SK-N-MC (cell line): Measurements from ENCODE around the gene THAP6.
"Not testable (repeated sequence)": the region's sequence is repeated elsewhere in the genome, so short reads cannot be mapped to it uniquely, and the experiment has no call there.

Experiments used
- DNase-seq: peaks from one replicate; pipeline ENCODE4 v3.0.0-alpha.2; 2011; ENCODE audit warnings: low read depth, low spot score
- H3K27ac ChIP-seq: fragments of 200-600 bp; sonication (generic); 2 replicates; pipeline ENCODE4 v1.5.1; 2016; ENCODE audit warnings: mixed run types
- H3K36me3 ChIP-seq: fragments of 200-600 bp; sonication (generic); 2 replicates; pipeline ENCODE4 v1.6.1; 2017; ENCODE audit warnings: antibody characterized with exemption, low read length, mixed read lengths; ENCODE audit not compliant: insufficient read depth
- H3K4me3 ChIP-seq: fragments of 200-600 bp; sonication (generic); 2 replicates; pipeline ENCODE4 v1.5.1; 2016
- H3K9ac ChIP-seq: fragments of 200-600 bp; sonication (generic); 2 replicates; pipeline ENCODE4 v1.8.0; 2017; ENCODE audit warnings: mixed run types, mixed read lengths; ENCODE audit not compliant: insufficient read length
- H3K9me3 ChIP-seq: fragments of 200-600 bp; sonication (generic); 2 replicates; pipeline ENCODE4 v1.6.1; 2017; ENCODE audit warnings: low read depth, mild to moderate bottlenecking, antibody characterized with exemption, low read length, moderate library complexity, mixed read lengths
- EZH2 ChIP-seq: fragments of 200-600 bp; sonication (generic); IDR thresholded peaks from one replicate; pipeline ENCODE4 v1.6.1; 2017; ENCODE audit warnings: antibody characterized with exemption
- FOXP2 ChIP-seq: optimal IDR thresholded peaks from 2 replicates; pipeline ENCODE3; 2011; ENCODE audit warnings: mild to moderate bottlenecking, moderate library complexity; ENCODE audit not compliant: insufficient read depth; ENCODE audit errors: extremely low read length, control extremely low read depth
- POLR2AphosphoS5 ChIP-seq: IDR thresholded peaks from 2 replicates; pipeline ENCODE4 v1.6.1; 2012; ENCODE audit warnings: mild to moderate bottlenecking, low read depth, low read length, borderline replicate concordance

Gene THAP6

GRCh38 chr4:75542824-75543223 is 28.6 kb downstream of the THAP6 start:
- no peak for DNase-seq
- Histone ChIP-seq H3K27ac (no peak overlapping the region), H3K9ac (no peak overlapping the region), H3K9me3 (no peaks in the 10 kb centered on the region), H3K4me3 (no peak overlapping the region), H3K36me3 (peaks cover 5% of the 10 kb centered on the region; the same call in 1 of the 2 replicates)
- TF ChIP-seq POLR2AphosphoS5 (no peak), EZH2 (no peak), FOXP2 (no peak)

DNA sequence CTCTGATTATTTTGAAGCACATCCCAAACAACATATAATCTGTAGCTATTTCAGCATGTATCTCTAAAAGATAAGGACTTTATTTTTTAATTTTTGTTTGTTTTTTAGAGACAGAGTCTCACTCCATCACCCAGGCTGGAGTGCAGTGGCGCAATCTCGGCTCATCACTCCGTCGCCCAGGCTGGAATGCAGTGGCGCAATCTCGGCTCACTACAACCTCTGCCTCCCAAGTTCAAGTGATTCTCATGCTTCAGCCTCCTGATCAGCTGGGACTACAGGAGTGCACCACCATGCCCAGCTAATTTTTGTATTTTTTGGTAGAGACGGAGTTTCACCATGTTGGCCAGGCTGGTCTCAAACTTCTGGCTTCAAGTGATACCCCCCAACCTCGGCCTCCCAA is 29.9 kb downstream of the THAP6 start:
- not testable (repeated sequence) for H3K27ac ChIP-seq, H3K9me3 ChIP-seq, DNase-seq, H3K36me3 ChIP-seq, H3K9ac ChIP-seq, H3K4me3 ChIP-seq

DNA sequence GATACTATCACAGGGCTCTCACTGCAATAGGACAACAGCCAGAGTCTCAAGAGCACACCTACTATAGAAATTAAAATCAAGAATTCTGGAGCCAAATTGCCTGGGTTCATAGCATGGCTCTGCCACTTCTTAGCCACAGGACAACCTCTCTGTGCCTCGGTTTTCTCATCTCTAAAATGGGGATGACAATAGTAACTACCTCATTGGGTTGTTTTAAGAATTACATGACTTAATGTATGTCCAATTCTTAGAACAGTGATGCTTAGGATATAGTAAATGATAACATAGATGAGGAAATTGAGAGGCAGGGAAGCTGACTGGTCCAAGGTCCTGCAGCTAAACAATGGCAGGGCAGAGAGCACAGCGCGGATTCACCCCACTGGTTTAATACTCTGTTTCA is 30.6 kb downstream of the THAP6 start:
- no peak for DNase-seq
- Histone ChIP-seq H3K27ac (no peak overlapping the region), H3K4me3 (no peak overlapping the region), H3K9ac (no peak overlapping the region), H3K36me3 (peaks cover 5% of the 10 kb centered on the region; the same call in 1 of the 2 replicates), H3K9me3 (no peaks in the 10 kb centered on the region)
- TF ChIP-seq POLR2AphosphoS5, result no peak
- TF ChIP-seq EZH2, result no peak
- no peak for TF ChIP-seq FOXP2

GRCh38 chr4:75545526-75545925 is 31.3 kb downstream of the THAP6 start:
- H3K36me3 ChIP-seq, result peaks cover 5% of the 10 kb centered on the region; the same call in 1 of the 2 replicates
- H3K9ac ChIP-seq, result no peak overlapping the region
- no peak overlapping the region for H3K4me3 ChIP-seq
- no peaks in the 10 kb centered on the region for H3K9me3 ChIP-seq
- DNase-seq, result no peak
- no peak for TF ChIP-seq EZH2
- TF ChIP-seq FOXP2, result no peak
- H3K27ac ChIP-seq, result no peak overlapping the region

DNA sequence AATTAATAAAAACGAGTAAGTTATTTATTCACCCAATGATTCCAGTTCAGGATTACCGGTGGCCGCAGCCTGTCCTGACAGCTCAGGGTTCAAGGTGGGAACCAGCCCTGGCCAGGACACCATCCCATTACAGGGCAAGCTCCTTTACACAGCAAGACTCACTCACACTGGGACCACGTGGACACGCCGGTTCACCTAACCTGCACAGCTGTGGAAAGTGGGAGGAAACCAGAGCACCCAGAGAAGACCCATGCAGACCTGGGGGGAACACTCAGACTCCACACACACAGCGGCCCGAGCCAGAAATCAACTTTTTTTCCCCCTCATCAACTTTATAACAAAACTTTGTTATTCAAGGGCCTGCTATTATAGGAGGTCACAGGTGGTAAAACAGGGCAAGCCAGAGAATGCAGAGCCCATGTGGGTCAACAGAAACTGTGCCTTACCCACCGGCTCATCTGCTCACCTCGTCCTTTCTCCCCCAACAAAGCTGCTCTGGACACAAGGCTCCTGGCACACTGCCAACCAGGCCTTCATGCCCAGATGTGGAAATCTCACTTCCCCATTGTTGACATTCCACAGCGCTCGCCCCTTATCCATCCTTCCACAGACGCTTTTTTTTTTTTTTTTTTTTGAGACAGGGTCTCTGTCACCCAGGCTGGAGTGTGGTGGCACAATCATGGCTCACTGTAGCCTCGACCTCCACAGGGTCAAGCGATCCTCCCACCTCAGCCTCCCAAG is 33.5 kb downstream of the THAP6 start:
- H3K9me3 ChIP-seq, result no peaks in the 10 kb centered on the region
- no peak for DNase-seq
- H3K4me3 ChIP-seq, result no peak overlapping the region
- no peak overlapping the region for H3K27ac ChIP-seq
- no peak for TF ChIP-seq EZH2
- TF ChIP-seq FOXP2, result no peak
- no peak for TF ChIP-seq POLR2AphosphoS5
- H3K36me3 ChIP-seq, result peaks cover 5% of the 10 kb centered on the region; the same call in 1 of the 2 replicates
- H3K9ac ChIP-seq, result no peak overlapping the region

DNA sequence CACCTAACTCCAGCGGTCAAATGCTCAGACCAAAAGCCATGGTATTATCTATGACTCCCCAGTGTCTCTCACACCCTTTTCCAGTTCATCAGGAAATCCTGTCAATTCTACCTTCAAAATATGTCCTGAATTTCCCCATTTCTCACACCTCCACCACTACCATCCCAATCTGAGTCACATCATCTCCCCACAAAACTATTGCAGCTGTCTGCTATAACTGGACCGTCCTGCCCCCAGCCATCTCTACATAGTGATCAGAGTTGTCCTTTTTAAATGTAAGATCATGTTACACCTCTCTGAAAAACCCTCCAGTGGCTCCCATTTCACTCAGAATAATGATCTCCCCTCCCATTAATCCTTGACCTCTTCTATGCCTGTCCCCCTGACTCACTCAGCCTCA is 34.7 kb downstream of the THAP6 start:
- H3K9ac ChIP-seq, result no peak overlapping the region
- peaks cover 5% of the 10 kb centered on the region; the same call in 1 of the 2 replicates for H3K36me3 ChIP-seq
- no peak overlapping the region for H3K4me3 ChIP-seq
- no peak for DNase-seq
- no peak for TF ChIP-seq FOXP2
- TF ChIP-seq POLR2AphosphoS5, result no peak
- TF ChIP-seq EZH2, result no peak
- H3K9me3 ChIP-seq, result no peaks in the 10 kb centered on the region
- H3K27ac ChIP-seq, result no peak overlapping the region

GRCh38 chr4:75552452-75552851 is 38.2 kb downstream of the THAP6 start:
- no peak overlapping the region for H3K9ac ChIP-seq
- no peak overlapping the region for H3K27ac ChIP-seq
- no peak overlapping the region for H3K4me3 ChIP-seq
- DNase-seq, result no peak
- TF ChIP-seq FOXP2 (no peak), POLR2AphosphoS5 (no peak), EZH2 (no peak)
- no peaks in the 10 kb centered on the region for H3K9me3 ChIP-seq
- no peaks in the 10 kb centered on the region for H3K36me3 ChIP-seq

- H3K27ac ChIP-seq, result no peak within 1 kb of the TSS
- no peaks in the 10 kb centered on the region for H3K9me3 ChIP-seq
- no peak within 1 kb of the TSS for H3K9ac ChIP-seq
- TF ChIP-seq POLR2AphosphoS5, result no peak
- DNase-seq, result no peak
- no peaks in the 10 kb centered on the region for H3K36me3 ChIP-seq
- no peak within 1 kb of the TSS for H3K4me3 ChIP-seq
Measured at GRCh38 chr4:75555294-75556164, 41.3 kb downstream of the THAP6 start, which contains the start of gene ODAPH. TSS of gene ODAPH (plus strand) at chr4:75556066. CDS start at chr4:75556083, 17 bp downstream.
